Mesodermal cell (in vitro differentiated cells): ENCODE results near the gene CEP350.

Experiments used
- H3K27ac ChIP-seq: 2 replicates; pipeline ENCODE4 v1.7.0; 2013; ENCODE audit warnings: mild to moderate bottlenecking, low read depth, low read length, moderate library complexity; ENCODE audit not compliant: severe bottlenecking
- H3K36me3 ChIP-seq: 2 replicates; pipeline ENCODE4 v1.7.1; 2013; ENCODE audit warnings: mild to moderate bottlenecking, low read length, moderate library complexity; ENCODE audit not compliant: control insufficient read depth, insufficient read depth
- H3K4me1 ChIP-seq: one replicate; pipeline ENCODE4 v1.7.1; 2013; ENCODE audit warnings: mild to moderate bottlenecking, low read length; ENCODE audit not compliant: insufficient read depth, control insufficient read depth, poor library complexity, severe bottlenecking
- H3K4me3 ChIP-seq: 2 replicates; pipeline ENCODE4 v1.7.0; 2013; ENCODE audit warnings: low read length, control low read depth, mild to moderate bottlenecking; ENCODE audit not compliant: insufficient read depth, poor library complexity, severe bottlenecking; ENCODE audit errors: extremely low read depth
- H3K9me3 ChIP-seq: 2 replicates; pipeline ENCODE4 v1.7.1; 2013; ENCODE audit warnings: mild to moderate bottlenecking, low read length, moderate library complexity; ENCODE audit not compliant: control insufficient read depth
- WGBS, 2 experiments: methylation state at CpG; one replicate each; pipeline ENCODE4 v1.1.5; 2013; ENCODE audit warnings: missing lambda C conversion rate in 2 of 2; ENCODE audit not compliant: insufficient coverage in 2 of 2; 5-methylcytosine and 5-hydroxymethylcytosine counted together

Gene CEP350

GRCh38 chr1:179925922-179926849 is 28.4 kb upstream of the CEP350 start:
- H3K4me3 ChIP-seq: no peak overlapping the region
- no peaks in the 10 kb centered on the region for H3K9me3 ChIP-seq
- WGBS, 2 experiments: 83% methylated on average over 1 of the region's 4 CpGs; no CpG with 5 or more reads in 1 of the 2 experiments
- no peak overlapping the region for H3K27ac ChIP-seq
- no peaks in the 10 kb centered on the region for H3K36me3 ChIP-seq
- H3K4me1 ChIP-seq: peaks cover 7% of the 10 kb centered on the region

DNA sequence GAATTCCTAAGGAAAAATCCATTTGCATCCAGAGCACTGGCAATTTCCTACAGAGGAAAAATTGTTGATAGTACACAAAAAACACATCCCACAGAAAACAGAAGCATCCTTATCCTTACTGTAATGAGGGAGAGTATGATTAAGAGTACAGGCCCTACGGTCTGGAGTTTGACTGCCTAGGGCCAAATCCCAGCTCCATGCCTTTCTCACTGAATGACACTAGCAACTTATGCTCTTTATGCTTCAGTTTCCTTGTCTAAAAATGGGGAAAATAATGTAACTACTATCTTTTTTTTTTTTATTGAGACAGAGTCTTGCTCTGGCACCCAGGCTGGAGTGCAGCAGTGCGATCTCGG is 27.8 kb upstream of the CEP350 start:
- peaks cover 4% of the 10 kb centered on the region for H3K4me1 ChIP-seq
- no peaks in the 10 kb centered on the region for H3K36me3 ChIP-seq
- 95 to 100% methylated on average over 2 of the region's 3 CpGs for WGBS, 2 experiments
- no peak overlapping the region for H3K4me3 ChIP-seq
- no peak overlapping the region for H3K27ac ChIP-seq
- no peaks in the 10 kb centered on the region for H3K9me3 ChIP-seq

GRCh38 chr1:179929955-179930798 is 24.4 kb upstream of the CEP350 start:
- Histone ChIP-seq H3K36me3 (no peaks in the 10 kb centered on the region), H3K4me1 (peaks cover 4% of the 10 kb centered on the region), H3K27ac (no peak overlapping the region), H3K9me3 (no peaks in the 10 kb centered on the region), H3K4me3 (no peak overlapping the region)
- WGBS, 2 experiments: no CpG with 5 or more reads among the region's 2 CpGs

- no CpG with 5 or more reads among the region's 3 CpGs for WGBS, 2 experiments
Observed at GRCh38 chr1:179930867-179931266, 23.7 kb upstream of the CEP350 start.

DNA sequence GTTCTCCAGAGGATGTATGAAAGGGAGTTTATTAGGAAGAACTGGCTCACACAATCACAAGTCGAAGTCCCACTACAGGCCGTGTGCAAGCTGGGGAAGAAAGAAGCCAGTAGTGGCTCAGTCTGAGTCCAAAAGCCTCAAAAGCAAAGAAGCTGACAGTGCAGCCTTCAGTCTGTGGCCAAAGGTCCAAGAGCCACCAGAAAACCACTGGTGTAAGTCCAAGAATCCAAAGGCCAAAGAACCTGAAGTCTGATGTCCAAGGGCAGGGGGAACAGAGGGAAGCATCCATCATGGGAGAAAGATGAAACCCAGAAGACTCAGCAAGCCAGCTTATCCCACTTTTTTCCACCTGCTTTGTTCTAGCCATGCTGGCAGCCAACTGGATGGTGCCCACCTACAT is 21.4 kb upstream of the CEP350 start:
- peaks cover 4% of the 10 kb centered on the region for H3K4me1 ChIP-seq
- 85 to 90% methylated on average over 2 of the region's 2 CpGs for WGBS, 2 experiments
- H3K27ac ChIP-seq: no peak overlapping the region
- no peak overlapping the region for H3K4me3 ChIP-seq
- no peaks in the 10 kb centered on the region for H3K9me3 ChIP-seq
- no peaks in the 10 kb centered on the region for H3K36me3 ChIP-seq

More at GRCh38 chr1:179930867-179931266, 23.7 kb upstream of the CEP350 start:
- H3K36me3 ChIP-seq: no peaks in the 10 kb centered on the region
- peaks cover 4% of the 10 kb centered on the region for H3K4me1 ChIP-seq
- H3K4me3 ChIP-seq: no peak overlapping the region
- H3K9me3 ChIP-seq: no peaks in the 10 kb centered on the region
- H3K27ac ChIP-seq: no peak overlapping the region

- Histone ChIP-seq H3K9me3 (no peaks in the 10 kb centered on the region), H3K27ac (no peak overlapping the region), H3K4me3 (no peak overlapping the region), H3K4me1 (no peaks in the 10 kb centered on the region), H3K36me3 (no peaks in the 10 kb centered on the region)
- 57 to 89% methylated on average over 1 of the region's 1 CpG for WGBS, 2 experiments
Observed at GRCh38 chr1:179935909-179936496, 18.6 kb upstream of the CEP350 start.

DNA sequence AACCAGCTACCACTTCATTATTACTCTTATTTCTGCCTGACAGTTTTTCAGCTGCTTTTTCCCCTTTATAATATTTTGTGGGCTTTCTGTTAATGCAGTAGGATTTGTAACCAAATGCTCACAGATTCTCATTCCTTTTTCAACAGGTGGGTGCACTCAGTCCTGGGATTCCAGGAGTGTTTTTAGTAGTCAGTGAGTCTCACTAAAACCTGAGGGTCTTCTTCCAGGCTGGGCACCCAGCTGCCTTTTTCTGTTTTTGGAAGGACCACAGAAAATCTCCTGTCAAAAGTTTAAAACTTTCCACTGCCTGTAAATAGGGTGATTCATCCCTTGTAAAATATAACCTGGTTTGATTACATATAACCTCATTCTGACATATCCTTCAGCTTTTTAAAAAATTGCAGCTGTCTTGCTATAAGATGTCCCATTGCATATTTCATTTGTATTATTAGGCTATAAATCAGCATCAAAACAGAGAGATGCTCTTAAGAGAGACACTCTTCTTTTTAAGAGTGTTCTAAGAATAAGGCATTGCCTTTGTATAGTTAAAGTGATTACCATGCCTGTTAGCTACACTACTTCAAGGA is 16.8 kb upstream of the CEP350 start:
- Histone ChIP-seq H3K4me1 (no peaks in the 10 kb centered on the region), H3K9me3 (no peaks in the 10 kb centered on the region), H3K27ac (no peak overlapping the region), H3K36me3 (no peaks in the 10 kb centered on the region), H3K4me3 (no peak overlapping the region)

GRCh38 chr1:179938752-179939151 is 15.9 kb upstream of the CEP350 start:
- no peaks in the 10 kb centered on the region for H3K9me3 ChIP-seq
- H3K4me3 ChIP-seq: no peak overlapping the region
- H3K4me1 ChIP-seq: no peaks in the 10 kb centered on the region
- no peak overlapping the region for H3K27ac ChIP-seq
- WGBS, 2 experiments: 67% methylated on average over 1 of the region's 2 CpGs; no CpG with 5 or more reads in 1 of the 2 experiments
- H3K36me3 ChIP-seq: no peaks in the 10 kb centered on the region

GRCh38 chr1:179939941-179940340 is 14.7 kb upstream of the CEP350 start:
- H3K4me3 ChIP-seq: no peak overlapping the region
- no peak overlapping the region for H3K27ac ChIP-seq
- H3K4me1 ChIP-seq: no peaks in the 10 kb centered on the region
- 90 to 100% methylated on average over 1 of the region's 1 CpG for WGBS, 2 experiments
- no peaks in the 10 kb centered on the region for H3K9me3 ChIP-seq
- H3K36me3 ChIP-seq: no peaks in the 10 kb centered on the region

GRCh38 chr1:179941454-179941853 is 13.2 kb upstream of the CEP350 start:
- H3K4me1 ChIP-seq: no peaks in the 10 kb centered on the region
- no peak overlapping the region for H3K27ac ChIP-seq
- no peaks in the 10 kb centered on the region for H3K36me3 ChIP-seq
- WGBS, 2 experiments: 75 to 90% methylated on average over 2 of the region's 2 CpGs
- H3K9me3 ChIP-seq: no peaks in the 10 kb centered on the region
- no peak overlapping the region for H3K4me3 ChIP-seq
